GM23338 (cell line): Measurements from ENCODE around the gene MYO5A. TPM values are rescaled to one million over a fixed set of nuclear protein-coding genes. Genes with fewer than 3 reads are reported as not detected.

Experiments used
- ATAC-seq: fragments of 200-7000 bp; cut with Tn5 transposase; 3 replicates; pipeline ENCODE4 v1.9.1; 2020
- DNase-seq: peaks from one replicate; pipeline ENCODE4 v3.0.0-alpha.2; 2015; ENCODE audit warnings: low spot score
- H2AFZ ChIP-seq: fragments of 200-600 bp; sonication (generic); 2 replicates; pipeline ENCODE4 v1.8.0; 2016; ENCODE audit warnings: antibody characterized with exemption, mild to moderate bottlenecking, moderate library complexity
- H3F3A ChIP-seq: fragments of 200-600 bp; sonication (generic); replicated peaks from 2 replicates; pipeline ENCODE4 v1.8.0; 2017; ENCODE audit warnings: antibody characterized with exemption, mixed run types, low read depth
- H3K27ac ChIP-seq: fragments of 200-600 bp; sonication (generic); 2 replicates; pipeline ENCODE4 v1.6.1; 2016; ENCODE audit warnings: low read depth
- H3K27me3 ChIP-seq: fragments of 200-600 bp; sonication (generic); 2 replicates; pipeline ENCODE4 v1.8.0; 2016; ENCODE audit warnings: mild to moderate bottlenecking, mixed run types, moderate library complexity; ENCODE audit not compliant: insufficient read depth
- H3K36me3 ChIP-seq: fragments of 200-600 bp; sonication (generic); 2 replicates; pipeline ENCODE4 v1.8.0; 2016; ENCODE audit warnings: mild to moderate bottlenecking; ENCODE audit not compliant: insufficient read depth
- H3K4me1 ChIP-seq: fragments of 200-600 bp; sonication (generic); 2 replicates; pipeline ENCODE4 v1.8.0; 2016; ENCODE audit warnings: mild to moderate bottlenecking, moderate library complexity; ENCODE audit not compliant: insufficient read depth
- H3K4me2 ChIP-seq: fragments of 200-600 bp; sonication (generic); 2 replicates; pipeline ENCODE4 v1.7.1; 2017; ENCODE audit warnings: mixed run types
- H3K4me3 ChIP-seq: fragments of 200-600 bp; sonication (generic); 2 replicates; pipeline ENCODE4 v1.6.1; 2016; ENCODE audit warnings: mixed run types
- H3K79me2 ChIP-seq: fragments of 200-600 bp; sonication (generic); replicated peaks from 2 replicates; pipeline ENCODE4 v1.8.0; 2017; ENCODE audit warnings: mild to moderate bottlenecking; ENCODE audit not compliant: insufficient read depth
- H3K9me2 ChIP-seq: fragments of 200-600 bp; sonication (generic); 2 replicates; pipeline ENCODE4 v1.8.0; 2017; ENCODE audit not compliant: insufficient read depth
- H4K20me1 ChIP-seq: fragments of 200-600 bp; sonication (generic); replicated peaks from 2 replicates; pipeline ENCODE4 v1.8.0; 2017; ENCODE audit warnings: mild to moderate bottlenecking; ENCODE audit not compliant: insufficient read depth
- H3K27ac Mint-ChIP-seq: 2 replicates; pipeline ENCODE4 v1.8.0; 2020; ENCODE audit warnings: inconsistent platforms, mild to moderate bottlenecking, moderate library complexity, mixed read lengths
- H3K27me3 Mint-ChIP-seq: 3 replicates; pipeline ENCODE4 v1.8.0; 2022; ENCODE audit warnings: low read depth, mild to moderate bottlenecking, moderate library complexity, mixed read lengths, inconsistent platforms; ENCODE audit not compliant: insufficient read depth, poor library complexity
- H3K36me3 Mint-ChIP-seq: 3 replicates; pipeline ENCODE4 v1.8.0; 2021; ENCODE audit warnings: low read depth, mild to moderate bottlenecking, inconsistent platforms, moderate library complexity, mixed read lengths
- H3K4me1 Mint-ChIP-seq: 3 replicates; pipeline ENCODE4 v1.8.0; 2020; ENCODE audit warnings: mild to moderate bottlenecking, inconsistent platforms, mixed read lengths
- H3K4me3 Mint-ChIP-seq: 3 replicates; pipeline ENCODE4 v1.8.0; 2021; ENCODE audit warnings: moderate library complexity, mild to moderate bottlenecking, inconsistent platforms, mixed read lengths
- H3K9me3 Mint-ChIP-seq: 3 replicates; pipeline ENCODE4 v1.8.0; 2020; ENCODE audit warnings: moderate library complexity, mild to moderate bottlenecking, inconsistent platforms, mixed read lengths
- CREB1 ChIP-seq: fragments of 250-450 bp; sonication (Bioruptor Pico); IDR thresholded peaks from 2 replicates; pipeline ENCODE4 v1.5.0; 2020; ENCODE audit warnings: low read depth, mild to moderate bottlenecking, moderate library complexity
- CTCF ChIP-seq, 2 experiments: fragments of 200-600 bp in 1 of 2; sonication (generic) in 1 of 2; conservative IDR thresholded peaks; 2 replicates each; pipeline versions ENCODE4 v1.5.1 to v1.6.1; 2016 to 2017; ENCODE audit warnings: antibody characterized with exemption in 2 of 2, low read depth in 2 of 2, mild to moderate bottlenecking in 2 of 2, moderate library complexity in 1 of 2
- ETS1 ChIP-seq: IDR thresholded peaks from 2 replicates; pipeline ENCODE4 v1.6.1; 2016; ENCODE audit warnings: antibody characterized with exemption
- EZH2 ChIP-seq: fragments of 200-600 bp; sonication (generic); IDR thresholded peaks from one replicate; pipeline ENCODE4 v1.8.0; 2017; ENCODE audit warnings: antibody characterized with exemption, mild to moderate bottlenecking, low read depth; ENCODE audit not compliant: unreplicated experiment
- NANOG ChIP-seq: IDR thresholded peaks from 2 replicates; pipeline ENCODE4 v1.6.1; 2016; ENCODE audit warnings: antibody characterized with exemption, borderline replicate concordance
- POLR2AphosphoS5 ChIP-seq: IDR thresholded peaks from 2 replicates; pipeline ENCODE4 v1.6.1; 2016; ENCODE audit warnings: antibody characterized with exemption, low read depth
- REST ChIP-seq: IDR thresholded peaks from one replicate; pipeline ENCODE4 v1.6.1; 2018; ENCODE audit warnings: antibody characterized with exemption; ENCODE audit not compliant: unreplicated experiment
- STAT1 ChIP-seq: IDR thresholded peaks from one replicate; pipeline ENCODE4 v1.6.1; 2016; ENCODE audit warnings: antibody characterized with exemption; ENCODE audit not compliant: unreplicated experiment
- ZNF462 ChIP-seq: fragments of 250-450 bp; sonication (Bioruptor Pico); IDR thresholded peaks from 2 replicates; pipeline ENCODE4 v1.5.0; 2020; ENCODE audit warnings: mild to moderate bottlenecking, moderate library complexity
- polyA plus RNA-seq: library from polyadenylated mRNA; unstranded; fragments of >200 nt; fragmentation: Nextera tagmentation; extraction: Ambion mirVana; gene quantifications from 2 replicates; pipeline ENCODE4 v1.2.1, GENCODE V29; 2016
- total RNA-seq: library from RNA; depleted of rRNA; stranded (reverse); fragments of >200 nt; shearing (Covaris generic); gene quantifications from 2 replicates; pipeline ENCODE4 v1.2.3, GENCODE V29; 2014

The MYO5A gene
- total and polyA plus RNA-seq, 2 experiments from 2014 or later, result 5.7 to 31.8 TPM

GRCh38 chr15:52407374-52407773 lies 121.3 kb downstream of the MYO5A start:
- Histone ChIP-seq H3K27ac (no peak overlapping the region), H3K27me3 (no peaks in the 10 kb centered on the region), H3K4me3 (no peak overlapping the region), H3F3A (no peaks in the 10 kb centered on the region), H3K9me2 (no peaks in the 10 kb centered on the region), H3K4me2 (no peak overlapping the region), H3K79me2 (no peaks in the 10 kb centered on the region), H3K36me3 (no peaks in the 10 kb centered on the region), H2AFZ (no peak overlapping the region), H4K20me1 (no peaks in the 10 kb centered on the region), H3K4me1 (no peaks in the 10 kb centered on the region)
- Mint-ChIP-seq H3K27ac (no peak overlapping the region), H3K4me1 (no peaks in the 10 kb centered on the region), H3K9me3 (no peaks in the 10 kb centered on the region), H3K36me3 (no peaks in the 10 kb centered on the region; the same call in 2 of the 3 replicates), H3K4me3 (no peak overlapping the region), H3K27me3 (no peaks in the 10 kb centered on the region)
- DNase-seq, result no peak
- ATAC-seq, result no peak
- TF ChIP-seq ETS1, result no peak
- TF ChIP-seq CTCF (conservative IDR thresholded peaks at IDR 0.05; ENCODE audit: low read depth in 2 of 2), result no peak
- no peak for TF ChIP-seq POLR2AphosphoS5
- TF ChIP-seq EZH2, result no peak
- no peak for TF ChIP-seq STAT1
- no peak for TF ChIP-seq ZNF462
- TF ChIP-seq NANOG, result no peak
- TF ChIP-seq CREB1 (CRISPR knock-in tag), result no peak
- TF ChIP-seq REST, result no peak
